Sigmoid colon (tissue), 4 donors: ENCODE results near the gene MLF2.

Source experiments
- EP300 ChIP-seq, 4 donors: sonication (generic); formaldehyde crosslinking; IDR thresholded peaks; one replicate each; pipeline ENCODE4 v1.6.1; 2017; ENCODE audit warnings: antibody characterized with exemption in 4 of 4
- TF ChIP-seq, protein P1 (sequence below), 4 experiments: fragments of 450-650 bp in 3 of 4; fragments of 200-600 bp in 1 of 4; IDR thresholded peaks; one replicate each; pipeline ENCODE4 v1.5.1; 2016 to 2019; ENCODE audit warnings: antibody characterized with exemption in 4 of 4, mild to moderate bottlenecking in 3 of 4, moderate library complexity in 2 of 4

DNA sequence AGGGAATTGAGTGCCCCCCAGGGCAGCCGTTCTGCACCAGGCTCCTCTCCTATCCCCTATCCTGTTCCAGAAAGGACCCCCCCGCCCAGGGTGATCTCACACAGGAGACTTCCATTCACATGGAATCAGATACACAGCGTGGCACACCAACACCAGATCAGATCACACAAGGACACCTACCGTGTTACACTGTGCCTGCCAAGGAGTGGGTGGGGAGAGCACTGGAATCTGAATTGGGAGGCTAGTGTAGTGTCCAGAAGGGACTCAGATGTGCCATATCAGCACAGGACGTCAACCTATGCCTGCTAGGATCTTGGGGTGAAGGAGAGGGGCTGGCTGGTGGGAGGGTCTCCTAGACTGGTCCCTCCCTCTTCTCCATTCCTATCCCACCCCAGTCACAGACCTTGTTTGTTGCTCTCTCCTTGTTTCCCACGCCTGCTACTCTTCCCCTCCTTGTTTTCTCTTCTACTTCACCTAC, 15.5 kb upstream of the MLF2 start:
- TF ChIP-seq EP300 (IDR thresholded peaks at IDR 0.05): no peak
- TF ChIP-seq, protein P1, sequence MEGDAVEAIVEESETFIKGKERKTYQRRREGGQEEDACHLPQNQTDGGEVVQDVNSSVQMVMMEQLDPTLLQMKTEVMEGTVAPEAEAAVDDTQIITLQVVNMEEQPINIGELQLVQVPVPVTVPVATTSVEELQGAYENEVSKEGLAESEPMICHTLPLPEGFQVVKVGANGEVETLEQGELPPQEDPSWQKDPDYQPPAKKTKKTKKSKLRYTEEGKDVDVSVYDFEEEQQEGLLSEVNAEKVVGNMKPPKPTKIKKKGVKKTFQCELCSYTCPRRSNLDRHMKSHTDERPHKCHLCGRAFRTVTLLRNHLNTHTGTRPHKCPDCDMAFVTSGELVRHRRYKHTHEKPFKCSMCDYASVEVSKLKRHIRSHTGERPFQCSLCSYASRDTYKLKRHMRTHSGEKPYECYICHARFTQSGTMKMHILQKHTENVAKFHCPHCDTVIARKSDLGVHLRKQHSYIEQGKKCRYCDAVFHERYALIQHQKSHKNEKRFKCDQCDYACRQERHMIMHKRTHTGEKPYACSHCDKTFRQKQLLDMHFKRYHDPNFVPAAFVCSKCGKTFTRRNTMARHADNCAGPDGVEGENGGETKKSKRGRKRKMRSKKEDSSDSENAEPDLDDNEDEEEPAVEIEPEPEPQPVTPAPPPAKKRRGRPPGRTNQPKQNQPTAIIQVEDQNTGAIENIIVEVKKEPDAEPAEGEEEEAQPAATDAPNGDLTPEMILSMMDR (IDR thresholded peaks at IDR 0.05): no peak
